ENCODE measurements around the gene LMCD1. TPM values are rescaled to one million over a fixed set of nuclear protein-coding genes. Genes with fewer than 3 reads are reported as not detected.

The LMCD1 gene
- total and polyA plus RNA-seq, 2 donors (not counting 1 experiment from before 2014, with no cell fraction given): 1.4 to 4.9 TPM

- WGBS (ENCODE audit: insufficient coverage): no CpG with 5 or more reads among the region's 1 CpG
- CTCF ChIA-PET: no interaction called here
- no peaks in the 10 kb centered on the region for H4K20me1 ChIP-seq (ENCODE audit: control insufficient read depth, insufficient read depth, low read length, poor library complexity, severe bottlenecking)
- H3K4me1 Mint-ChIP-seq: no peaks in the 10 kb centered on the region
- TF ChIP-seq EZH2 (IDR thresholded peaks at IDR 0.05; ENCODE audit: borderline replicate concordance, insufficient read depth, low read depth, low read length, poor library complexity, severe bottlenecking): no peak
- no peak for TF ChIP-seq CTCF (IDR thresholded peaks at IDR 0.05)
- no peak overlapping the region for H3K4me2 ChIP-seq (replicated peaks; ENCODE audit: low read depth, low read length, poor library complexity, severe bottlenecking)
- H3K27ac ChIP-seq (ENCODE audit: low read length in 2 of 2): no peak overlapping the region
- H3K4me3 Mint-ChIP-seq: no peak overlapping the region
- intact Hi-C loops (cut with micrococcal nuclease): no loop called here
- no peaks in the 10 kb centered on the region for H3K27me3 ChIP-seq (replicated peaks in 1 of 4; ENCODE audit: control extremely low read depth in 1 of 4, control insufficient read depth in 3 of 4, insufficient read depth in 4 of 4, low read length in 3 of 4)
- POLR2A ChIA-PET: no interaction called here
- ATAC-seq (ENCODE audit: low read depth): no peak
- H3K4me3 ChIP-seq (ENCODE audit: control extremely low read depth in 1 of 5, extremely low read depth in 1 of 5, insufficient read depth in 1 of 5, low read depth in 2 of 5, low read length in 4 of 5): no peak overlapping the region
- no peaks in the 10 kb centered on the region for H3K36me3 ChIP-seq (replicated peaks in 1 of 2; ENCODE audit: control extremely low read depth in 1 of 2, control insufficient read depth in 1 of 2, extremely low read depth in 1 of 2, insufficient read depth in 2 of 2, low read length in 1 of 2)
- H3K9ac ChIP-seq (ENCODE audit: low read length): no peak overlapping the region
- H2AFZ ChIP-seq (ENCODE audit: insufficient read depth, low read depth, low read length, poor library complexity, severe bottlenecking): no peak overlapping the region
- H3K9me3 Mint-ChIP-seq (ENCODE audit: insufficient read depth): peaks cover 2% of the 10 kb centered on the region
- H3K27ac Mint-ChIP-seq: no peak overlapping the region
- no peaks in the 10 kb centered on the region for H3K79me2 ChIP-seq (ENCODE audit: control insufficient read depth, insufficient read depth, low read length)
- no peaks in the 10 kb centered on the region for H3K9me3 ChIP-seq (ENCODE audit: control extremely low read depth in 1 of 3, control insufficient read depth in 2 of 3, insufficient read depth in 1 of 3, low read length in 2 of 3)
- no peak for DNase-seq
- H3K4me1 ChIP-seq (ENCODE audit: control insufficient read depth in 2 of 2, insufficient read depth in 2 of 2, low read length in 2 of 2): no peaks in the 10 kb centered on the region
- H3K27me3 Mint-ChIP-seq: peaks cover 6% of the 10 kb centered on the region
These were observed 37.0 kb upstream of the LMCD1 start for GRCh38 chr3:8464668-8465067.

GRCh38 chr3:8466526-8466925 is 35.1 kb upstream of the LMCD1 start:
- H4K20me1 ChIP-seq (ENCODE audit: control insufficient read depth, insufficient read depth, low read length, poor library complexity, severe bottlenecking): no peaks in the 10 kb centered on the region
- H3K4me2 ChIP-seq (replicated peaks; ENCODE audit: low read depth, low read length, poor library complexity, severe bottlenecking): no peak overlapping the region
- intact Hi-C loops (cut with micrococcal nuclease): no loop called here
- no peaks in the 10 kb centered on the region for H3K36me3 ChIP-seq (replicated peaks in 1 of 2; ENCODE audit: control extremely low read depth in 1 of 2, control insufficient read depth in 1 of 2, extremely low read depth in 1 of 2, insufficient read depth in 2 of 2, low read length in 1 of 2)
- no CpG with 5 or more reads among the region's 1 CpG for WGBS (ENCODE audit: insufficient coverage)
- no peak overlapping the region for H2AFZ ChIP-seq (ENCODE audit: insufficient read depth, low read depth, low read length, poor library complexity, severe bottlenecking)
- no peak overlapping the region for H3K27ac Mint-ChIP-seq
- peaks cover 6% of the 10 kb centered on the region for H3K27me3 Mint-ChIP-seq
- H3K27ac ChIP-seq (ENCODE audit: low read length in 2 of 2): no peak overlapping the region
- no peak for ATAC-seq (ENCODE audit: low read depth)
- no peak overlapping the region for H3K4me3 Mint-ChIP-seq
- ChIA-PET CTCF (no interaction called here), POLR2A (no interaction called here)
- H3K27me3 ChIP-seq (replicated peaks in 1 of 4; ENCODE audit: control extremely low read depth in 1 of 4, control insufficient read depth in 3 of 4, insufficient read depth in 4 of 4, low read length in 3 of 4): peaks cover 0 to 4% (median 0%) of the 10 kb centered on the region in 4 experiments
- H3K4me1 ChIP-seq (ENCODE audit: control insufficient read depth in 2 of 2, insufficient read depth in 2 of 2, low read length in 2 of 2): no peaks in the 10 kb centered on the region
- peaks cover 2% of the 10 kb centered on the region for H3K9me3 Mint-ChIP-seq (ENCODE audit: insufficient read depth)
- DNase-seq: no peak
- H3K4me3 ChIP-seq (ENCODE audit: control extremely low read depth in 1 of 5, extremely low read depth in 1 of 5, insufficient read depth in 1 of 5, low read depth in 2 of 5, low read length in 4 of 5): no peak overlapping the region
- H3K9ac ChIP-seq (ENCODE audit: low read length): no peak overlapping the region
- TF ChIP-seq CTCF (IDR thresholded peaks at IDR 0.05): no peak
- no peak for TF ChIP-seq EZH2 (IDR thresholded peaks at IDR 0.05; ENCODE audit: borderline replicate concordance, insufficient read depth, low read depth, low read length, poor library complexity, severe bottlenecking)
- H3K9me3 ChIP-seq (ENCODE audit: control extremely low read depth in 1 of 3, control insufficient read depth in 2 of 3, insufficient read depth in 1 of 3, low read length in 2 of 3): no peaks in the 10 kb centered on the region
- no peaks in the 10 kb centered on the region for H3K4me1 Mint-ChIP-seq
- H3K79me2 ChIP-seq (ENCODE audit: control insufficient read depth, insufficient read depth, low read length): no peaks in the 10 kb centered on the region
